ENCODE data around the gene EPHB2. TPM values are rescaled to one million over a fixed set of nuclear protein-coding genes. Genes with fewer than 3 reads are reported as not detected.

EPHB2 gene
- total and polyA plus RNA-seq, 2 of the 4 experiments (the other 2 are of a cell fraction): 52.3 to 58.8 TPM

DNA sequence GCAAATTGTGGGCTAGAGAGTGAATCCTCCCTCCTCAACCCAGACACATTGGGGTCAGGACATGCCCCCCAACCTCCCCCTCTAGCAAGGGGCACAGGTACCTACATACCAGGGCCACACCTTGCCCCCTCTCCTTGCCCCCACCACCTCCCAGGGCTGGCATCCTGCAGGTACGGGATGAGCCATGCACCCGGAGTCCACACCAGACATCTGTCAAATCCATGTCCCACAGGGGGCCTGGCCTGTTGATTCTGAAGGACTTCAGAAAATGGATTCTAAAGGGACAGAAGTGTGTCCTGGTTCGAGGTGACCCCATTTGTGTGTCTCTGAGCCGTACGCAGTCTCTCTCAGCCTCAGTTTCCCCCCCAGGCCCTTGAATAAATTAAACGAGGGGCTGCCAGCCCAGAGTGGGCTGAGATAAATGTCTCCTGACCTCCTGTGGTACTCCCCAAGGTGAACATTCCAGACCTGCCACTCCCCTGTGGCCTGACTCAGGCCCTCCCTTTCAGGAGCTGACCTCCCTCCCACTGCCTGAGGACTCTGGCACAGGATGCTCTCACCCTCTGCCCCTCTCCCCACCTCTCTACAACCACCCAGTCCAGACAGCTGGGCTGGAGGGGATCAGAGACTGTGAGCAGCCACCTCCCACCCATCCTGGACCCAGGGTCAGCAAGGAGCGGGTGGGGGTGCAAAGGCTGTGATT is 94.5 kb downstream of the EPHB2 start:
- no peak overlapping the region for H3K4ac ChIP-seq (ENCODE audit: low read depth, low read length)
- no peak overlapping the region for H3K23ac ChIP-seq (ENCODE audit: low read depth, low read length)
- no peaks in the 10 kb centered on the region for H3K27me3 ChIP-seq (ENCODE audit: control insufficient read depth, insufficient read depth, low read length)
- H2BK120ac ChIP-seq (ENCODE audit: low read depth, low read length): no peak overlapping the region
- H3K56ac ChIP-seq (ENCODE audit: extremely low read depth, insufficient read depth, low read length): no peak overlapping the region
- in situ Hi-C loops (cut with MboI; ENCODE audit: low sequenced_read_pairs) (no loop called here), intact Hi-C loops (cut with micrococcal nuclease) (no loop called here), dilution Hi-C loops (cut with HindIII; ENCODE audit: low sequenced_read_pairs, unreplicated experiment) (no loop called here)
- H2BK20ac ChIP-seq (ENCODE audit: low read depth, low read length): no peak overlapping the region
- peaks cover 25% of the 10 kb centered on the region for H3K9me1 ChIP-seq (ENCODE audit: insufficient read depth, low read length)
- POLR2A ChIA-PET (ENCODE audit: unreplicated experiment): no interaction called here
- H4K91ac ChIP-seq (ENCODE audit: insufficient read depth, low read depth, low read length): no peak overlapping the region
- H2AFZ ChIP-seq (replicated peaks; ENCODE audit: low read length, poor library complexity): no peak overlapping the region
- H3K79me1 ChIP-seq (ENCODE audit: low read depth in 1 of 2, low read length in 2 of 2): peaks cover 16 to 51% of the 10 kb centered on the region in 2 experiments
- no peak overlapping the region for H3K4me2 ChIP-seq (ENCODE audit: low read depth, low read length)
- peaks cover 13% of the 10 kb centered on the region for H3K4me1 ChIP-seq (ENCODE audit: control insufficient read depth, insufficient read depth, low read length)
- no peak overlapping the region for H4K5ac ChIP-seq (ENCODE audit: low read depth, low read length)
- H3K18ac ChIP-seq (ENCODE audit: low read depth, low read length): no peak overlapping the region
- no peak overlapping the region for H3K4me3 ChIP-seq (ENCODE audit: insufficient read depth, low read depth, low read length)
- CTCF ChIA-PET: no interaction called here
- H2BK5ac ChIP-seq (ENCODE audit: low read depth, low read length, poor library complexity, severe bottlenecking): no peak overlapping the region
- H3K36me3 ChIP-seq (ENCODE audit: control insufficient read depth, insufficient read depth, low read length): peaks cover 2% of the 10 kb centered on the region; the same call in 1 of the 2 replicates
- no peak overlapping the region for H4K8ac ChIP-seq (ENCODE audit: low read depth in 2 of 2, low read length in 2 of 2)
- H2AK9ac ChIP-seq (replicated peaks; ENCODE audit: low read depth, low read length, poor library complexity): peak overlapping the region; percentile 32
- no peak overlapping the region for H3K14ac ChIP-seq (replicated peaks; ENCODE audit: low read depth, low read length)
- no peak for DNase-seq
- no peaks in the 10 kb centered on the region for H3K9me3 ChIP-seq (ENCODE audit: control insufficient read depth, insufficient read depth, low read length)
- no peak overlapping the region for H3K27ac ChIP-seq (ENCODE audit: insufficient read depth, low read length)
- H2BK15ac ChIP-seq (ENCODE audit: low read depth, low read length): no peak overlapping the region
- H3K9ac ChIP-seq (ENCODE audit: low read depth, low read length): no peak overlapping the region
- WGBS, 2 experiments (ENCODE audit: extremely low coverage in 2 of 2, insufficient read length in 1 of 2): no CpG with 5 or more reads among the region's 7 CpGs
- TF ChIP-seq SMC3 (IDR thresholded peaks at IDR 0.05; ENCODE audit: low read depth, low read length): no peak
- TF ChIP-seq, protein P1, sequence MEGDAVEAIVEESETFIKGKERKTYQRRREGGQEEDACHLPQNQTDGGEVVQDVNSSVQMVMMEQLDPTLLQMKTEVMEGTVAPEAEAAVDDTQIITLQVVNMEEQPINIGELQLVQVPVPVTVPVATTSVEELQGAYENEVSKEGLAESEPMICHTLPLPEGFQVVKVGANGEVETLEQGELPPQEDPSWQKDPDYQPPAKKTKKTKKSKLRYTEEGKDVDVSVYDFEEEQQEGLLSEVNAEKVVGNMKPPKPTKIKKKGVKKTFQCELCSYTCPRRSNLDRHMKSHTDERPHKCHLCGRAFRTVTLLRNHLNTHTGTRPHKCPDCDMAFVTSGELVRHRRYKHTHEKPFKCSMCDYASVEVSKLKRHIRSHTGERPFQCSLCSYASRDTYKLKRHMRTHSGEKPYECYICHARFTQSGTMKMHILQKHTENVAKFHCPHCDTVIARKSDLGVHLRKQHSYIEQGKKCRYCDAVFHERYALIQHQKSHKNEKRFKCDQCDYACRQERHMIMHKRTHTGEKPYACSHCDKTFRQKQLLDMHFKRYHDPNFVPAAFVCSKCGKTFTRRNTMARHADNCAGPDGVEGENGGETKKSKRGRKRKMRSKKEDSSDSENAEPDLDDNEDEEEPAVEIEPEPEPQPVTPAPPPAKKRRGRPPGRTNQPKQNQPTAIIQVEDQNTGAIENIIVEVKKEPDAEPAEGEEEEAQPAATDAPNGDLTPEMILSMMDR (conservative IDR thresholded peaks at IDR 0.05; ENCODE audit: low read depth, low read length): no peak
- no peak for TF ChIP-seq POLR2A (IDR thresholded peaks at IDR 0.05; ENCODE audit: low read depth, low read length)
- TF ChIP-seq BHLHE40 (IDR thresholded peaks at IDR 0.05; ENCODE audit: low read depth, low read length): no peak
- no peak for TF ChIP-seq CHD1 (IDR thresholded peaks at IDR 0.05; ENCODE audit: low read depth, low read length)
- TF ChIP-seq NFE2L2 (IDR thresholded peaks at IDR 0.05; ENCODE audit: low read depth, low read length): no peak
- TF ChIP-seq, protein P2, sequence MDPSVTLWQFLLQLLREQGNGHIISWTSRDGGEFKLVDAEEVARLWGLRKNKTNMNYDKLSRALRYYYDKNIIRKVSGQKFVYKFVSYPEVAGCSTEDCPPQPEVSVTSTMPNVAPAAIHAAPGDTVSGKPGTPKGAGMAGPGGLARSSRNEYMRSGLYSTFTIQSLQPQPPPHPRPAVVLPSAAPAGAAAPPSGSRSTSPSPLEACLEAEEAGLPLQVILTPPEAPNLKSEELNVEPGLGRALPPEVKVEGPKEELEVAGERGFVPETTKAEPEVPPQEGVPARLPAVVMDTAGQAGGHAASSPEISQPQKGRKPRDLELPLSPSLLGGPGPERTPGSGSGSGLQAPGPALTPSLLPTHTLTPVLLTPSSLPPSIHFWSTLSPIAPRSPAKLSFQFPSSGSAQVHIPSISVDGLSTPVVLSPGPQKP (IDR thresholded peaks at IDR 0.05; ENCODE audit: borderline replicate concordance, low read depth, low read length): no peak
- ATAC-seq (ENCODE audit: low read depth): no peak
- no peak overlapping the region for H2AK5ac ChIP-seq (ENCODE audit: low read depth, low read length)
- H4K20me1 ChIP-seq (ENCODE audit: insufficient read depth, low read length): peaks cover 34% of the 10 kb centered on the region
- no TSS peak for BruUV-seq (replicated peaks)

All from IMR-90 (cell line).